HepG2 (cell line): ENCODE data around the gene TAF3.

Experiments
- MYC ChIP-seq: sonication (generic); formaldehyde crosslinking; IDR thresholded peaks from 2 replicates; pipeline ENCODE4 v1.9.0; 2021; ENCODE audit warnings: missing genetic modification reagents, borderline replicate concordance
- ZNF30 ChIP-seq: sonication (generic); formaldehyde crosslinking; IDR thresholded peaks from 2 replicates; pipeline ENCODE4 v1.5.0; 2020; ENCODE audit warnings: mild to moderate bottlenecking, missing genetic modification reagents
- TF ChIP-seq, protein P1 (sequence below), 2 experiments: IDR thresholded peaks; 2 replicates each; pipeline ENCODE4 v1.6.1; 2011 to 2012; ENCODE audit warnings: low read length in 2 of 2, borderline replicate concordance in 1 of 2, low read depth in 1 of 2, mild to moderate bottlenecking in 1 of 2, moderate library complexity in 1 of 2
- TF ChIP-seq, protein P2 (sequence below): sonication (generic); formaldehyde crosslinking; IDR thresholded peaks from 2 replicates; pipeline ENCODE4 v1.4.0; 2020; ENCODE audit warnings: low read depth, missing genetic modification reagents

GRCh38 chr10:7794251-7795026 is 23.9 kb upstream of the TAF3 start:
- TF ChIP-seq ZNF30 (no peak), MYC (no peak)
- TF ChIP-seq, protein P1, sequence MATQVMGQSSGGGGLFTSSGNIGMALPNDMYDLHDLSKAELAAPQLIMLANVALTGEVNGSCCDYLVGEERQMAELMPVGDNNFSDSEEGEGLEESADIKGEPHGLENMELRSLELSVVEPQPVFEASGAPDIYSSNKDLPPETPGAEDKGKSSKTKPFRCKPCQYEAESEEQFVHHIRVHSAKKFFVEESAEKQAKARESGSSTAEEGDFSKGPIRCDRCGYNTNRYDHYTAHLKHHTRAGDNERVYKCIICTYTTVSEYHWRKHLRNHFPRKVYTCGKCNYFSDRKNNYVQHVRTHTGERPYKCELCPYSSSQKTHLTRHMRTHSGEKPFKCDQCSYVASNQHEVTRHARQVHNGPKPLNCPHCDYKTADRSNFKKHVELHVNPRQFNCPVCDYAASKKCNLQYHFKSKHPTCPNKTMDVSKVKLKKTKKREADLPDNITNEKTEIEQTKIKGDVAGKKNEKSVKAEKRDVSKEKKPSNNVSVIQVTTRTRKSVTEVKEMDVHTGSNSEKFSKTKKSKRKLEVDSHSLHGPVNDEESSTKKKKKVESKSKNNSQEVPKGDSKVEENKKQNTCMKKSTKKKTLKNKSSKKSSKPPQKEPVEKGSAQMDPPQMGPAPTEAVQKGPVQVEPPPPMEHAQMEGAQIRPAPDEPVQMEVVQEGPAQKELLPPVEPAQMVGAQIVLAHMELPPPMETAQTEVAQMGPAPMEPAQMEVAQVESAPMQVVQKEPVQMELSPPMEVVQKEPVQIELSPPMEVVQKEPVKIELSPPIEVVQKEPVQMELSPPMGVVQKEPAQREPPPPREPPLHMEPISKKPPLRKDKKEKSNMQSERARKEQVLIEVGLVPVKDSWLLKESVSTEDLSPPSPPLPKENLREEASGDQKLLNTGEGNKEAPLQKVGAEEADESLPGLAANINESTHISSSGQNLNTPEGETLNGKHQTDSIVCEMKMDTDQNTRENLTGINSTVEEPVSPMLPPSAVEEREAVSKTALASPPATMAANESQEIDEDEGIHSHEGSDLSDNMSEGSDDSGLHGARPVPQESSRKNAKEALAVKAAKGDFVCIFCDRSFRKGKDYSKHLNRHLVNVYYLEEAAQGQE (IDR thresholded peaks at IDR 0.05; ENCODE audit: borderline replicate concordance in 1 of 2, low read depth in 1 of 2, low read length in 2 of 2) = no peak
- TF ChIP-seq, protein P2, sequence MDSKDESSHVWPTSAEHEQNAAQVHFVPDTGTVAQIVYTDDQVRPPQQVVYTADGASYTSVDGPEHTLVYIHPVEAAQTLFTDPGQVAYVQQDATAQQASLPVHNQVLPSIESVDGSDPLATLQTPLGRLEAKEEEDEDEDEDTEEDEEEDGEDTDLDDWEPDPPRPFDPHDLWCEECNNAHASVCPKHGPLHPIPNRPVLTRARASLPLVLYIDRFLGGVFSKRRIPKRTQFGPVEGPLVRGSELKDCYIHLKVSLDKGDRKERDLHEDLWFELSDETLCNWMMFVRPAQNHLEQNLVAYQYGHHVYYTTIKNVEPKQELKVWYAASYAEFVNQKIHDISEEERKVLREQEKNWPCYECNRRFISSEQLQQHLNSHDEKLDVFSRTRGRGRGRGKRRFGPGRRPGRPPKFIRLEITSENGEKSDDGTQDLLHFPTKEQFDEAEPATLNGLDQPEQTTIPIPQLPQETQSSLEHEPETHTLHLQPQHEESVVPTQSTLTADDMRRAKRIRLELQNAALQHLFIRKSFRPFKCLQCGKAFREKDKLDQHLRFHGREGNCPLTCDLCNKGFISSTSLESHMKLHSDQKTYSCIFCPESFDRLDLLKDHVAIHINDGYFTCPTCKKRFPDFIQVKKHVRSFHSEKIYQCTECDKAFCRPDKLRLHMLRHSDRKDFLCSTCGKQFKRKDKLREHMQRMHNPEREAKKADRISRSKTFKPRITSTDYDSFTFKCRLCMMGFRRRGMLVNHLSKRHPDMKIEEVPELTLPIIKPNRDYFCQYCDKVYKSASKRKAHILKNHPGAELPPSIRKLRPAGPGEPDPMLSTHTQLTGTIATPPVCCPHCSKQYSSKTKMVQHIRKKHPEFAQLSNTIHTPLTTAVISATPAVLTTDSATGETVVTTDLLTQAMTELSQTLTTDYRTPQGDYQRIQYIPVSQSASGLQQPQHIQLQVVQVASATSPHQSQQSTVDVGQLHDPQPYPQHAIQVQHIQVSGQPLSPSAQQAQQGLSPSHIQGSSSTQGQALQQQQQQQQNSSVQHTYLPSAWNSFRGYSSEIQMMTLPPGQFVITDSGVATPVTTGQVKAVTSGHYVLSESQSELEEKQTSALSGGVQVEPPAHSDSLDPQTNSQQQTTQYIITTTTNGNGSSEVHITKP (CRISPR knock-in tag) = no peak
